Right atrium auricular region (tissue), 2 donors: ENCODE measurements around the gene KCNK3. TPM values are rescaled to one million over a fixed set of nuclear protein-coding genes. Genes with fewer than 3 reads are reported as not detected.
"Not testable (repeated sequence)": the region's sequence is repeated elsewhere in the genome, so short reads cannot be mapped to it uniquely, and the experiment has no call there.

Experiments
- DNase-seq: peaks from one replicate; pipeline ENCODE4 v3.0.0-alpha.2; 2019; ENCODE audit warnings: low spot score
- H3K27ac ChIP-seq, 2 donors: fragments of 200-600 bp; sonication (generic); 1 replicate in 1 of 2; 2 replicates in 1 of 2; pipeline ENCODE4 v1.5.1; 2016 to 2019
- H3K27me3 ChIP-seq, 2 donors: fragments of 200-600 bp; sonication (generic); one replicate each; pipeline versions ENCODE4 v1.5.1 to v1.6.0; 2017 to 2019
- H3K36me3 ChIP-seq: fragments of 200-600 bp; sonication (generic); one replicate; pipeline ENCODE4 v1.5.1; 2016
- H3K4me1 ChIP-seq, 2 donors: fragments of 200-600 bp; sonication (generic); one replicate each; pipeline versions ENCODE4 v1.5.1 to v1.6.0; 2017 to 2019
- H3K4me3 ChIP-seq, 2 donors: fragments of 200-600 bp; sonication (generic); 1 replicate in 1 of 2; 2 replicates in 1 of 2; pipeline ENCODE4 v1.5.1; 2017 to 2019; ENCODE audit warnings: mild to moderate bottlenecking in 1 of 2, moderate library complexity in 1 of 2
- H3K9me3 ChIP-seq, 2 donors: fragments of 200-600 bp; sonication (generic); one replicate each; pipeline ENCODE4 v1.5.1; 2019
- CTCF ChIP-seq, 2 donors: fragments of 200-600 bp; sonication (generic); IDR thresholded peaks; one replicate each; pipeline ENCODE4 v1.5.1; 2019; ENCODE audit warnings: antibody characterized with exemption in 2 of 2
- total RNA-seq, 2 donors: library from RNA; depleted of rRNA; stranded (reverse); fragments of >200 nt; gene quantifications; one replicate each; pipeline ENCODE4 v1.1.0, GENCODE V29; 2016

Gene KCNK3
- total RNA-seq, 2 donors from 2014 or later: 47.5 to 50.0 TPM

- no peak for DNase-seq
- no peak overlapping the region for H3K4me3 ChIP-seq
- no peaks in the 10 kb centered on the region for H3K9me3 ChIP-seq
- H3K27me3 ChIP-seq: no peaks in the 10 kb centered on the region
- H3K4me1 ChIP-seq: no peaks in the 10 kb centered on the region
- H3K36me3 ChIP-seq: no peaks in the 10 kb centered on the region
- TF ChIP-seq CTCF (IDR thresholded peaks at IDR 0.05): no peak
- H3K27ac ChIP-seq: no peak overlapping the region
Measured at GRCh38 chr2:26744953-26745352, 52.4 kb downstream of the KCNK3 start.

DNA sequence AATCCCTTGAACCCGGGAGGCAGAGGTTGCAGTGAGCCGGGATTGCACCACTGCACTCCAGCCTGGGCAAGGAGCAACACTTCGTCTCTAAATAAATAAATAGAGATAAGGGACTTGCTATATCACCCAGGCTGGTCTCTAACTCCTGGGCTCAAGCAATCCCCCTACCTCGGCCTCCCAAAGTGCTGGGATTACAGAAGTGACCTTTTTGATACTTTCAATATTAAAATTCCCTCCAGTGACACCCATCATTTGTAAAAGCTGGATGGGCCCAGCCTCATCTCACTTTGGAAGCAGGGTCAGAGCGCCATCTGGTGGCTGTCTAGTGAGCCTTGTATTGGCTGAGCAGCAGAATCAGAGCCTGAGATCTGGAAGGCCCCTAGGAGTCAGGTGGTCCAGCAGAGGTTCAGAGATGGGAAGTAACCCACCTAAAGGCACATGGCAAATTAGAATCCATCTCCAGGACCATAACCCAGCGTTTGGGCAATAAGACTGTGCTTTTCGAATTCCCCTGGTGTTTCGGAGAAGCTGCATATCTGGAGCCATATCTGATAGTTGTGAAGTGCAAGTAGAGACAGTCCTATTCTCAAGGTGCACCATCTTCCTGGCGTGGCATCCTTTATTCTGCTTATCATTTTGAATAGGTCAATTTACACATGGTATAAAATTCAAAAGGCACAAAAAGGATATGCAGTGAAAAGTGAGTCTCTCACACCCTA, 53.2 kb downstream of the KCNK3 start:
- H3K4me3 ChIP-seq: no peak overlapping the region
- H3K27ac ChIP-seq: no peak overlapping the region
- H3K9me3 ChIP-seq: no peaks in the 10 kb centered on the region
- TF ChIP-seq CTCF (IDR thresholded peaks at IDR 0.05): peak; percentile 63 to 92
- no peaks in the 10 kb centered on the region for H3K4me1 ChIP-seq
- H3K36me3 ChIP-seq: no peaks in the 10 kb centered on the region
- H3K27me3 ChIP-seq: no peaks in the 10 kb centered on the region
- peak; percentile 87 for DNase-seq

GRCh38 chr2:26746934-26747333, 54.4 kb downstream of the KCNK3 start:
- H3K4me1 ChIP-seq: no peaks in the 10 kb centered on the region
- no peak for DNase-seq
- H3K27ac ChIP-seq: no peak overlapping the region
- no peaks in the 10 kb centered on the region for H3K36me3 ChIP-seq
- H3K4me3 ChIP-seq: no peak overlapping the region
- no peak for TF ChIP-seq CTCF (IDR thresholded peaks at IDR 0.05)
- no peaks in the 10 kb centered on the region for H3K27me3 ChIP-seq
- H3K9me3 ChIP-seq: no peaks in the 10 kb centered on the region

- H3K27me3 ChIP-seq, H3K4me1 ChIP-seq, H3K9me3 ChIP-seq, H3K36me3 ChIP-seq, H3K27ac ChIP-seq, H3K4me3 ChIP-seq, DNase-seq: not testable (repeated sequence)
Measured at GRCh38 chr2:26749787-26750420, 57.4 kb downstream of the KCNK3 start.

- not testable (repeated sequence) for H3K36me3 ChIP-seq, DNase-seq, H3K27ac ChIP-seq, H3K9me3 ChIP-seq, H3K4me3 ChIP-seq, H3K4me1 ChIP-seq, H3K27me3 ChIP-seq
Measured at GRCh38 chr2:26750467-26750866, 57.9 kb downstream of the KCNK3 start.

DNA sequence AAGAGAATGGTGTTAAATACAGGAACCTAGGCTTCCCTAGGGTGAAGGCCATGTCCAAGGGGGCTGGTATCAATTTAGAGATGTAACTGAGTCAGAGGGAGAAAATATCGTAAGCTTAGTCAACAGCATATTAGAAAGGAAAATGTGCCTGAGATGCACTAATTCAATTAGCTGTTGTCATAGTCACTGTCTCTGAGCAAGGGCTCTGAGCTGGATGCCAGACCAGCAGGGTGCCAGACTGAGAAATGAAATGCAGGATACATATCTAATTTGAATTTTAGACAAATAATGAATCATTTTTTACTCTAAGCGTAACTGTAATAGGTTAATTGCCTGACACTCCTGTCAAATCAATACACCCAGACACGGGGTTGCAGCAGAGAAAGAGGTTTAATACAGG, 60.1 kb downstream of the KCNK3 start:
- H3K9me3 ChIP-seq: no peaks in the 10 kb centered on the region

More for the DNA sequence above, 60.1 kb downstream of the KCNK3 start:
- no peaks in the 10 kb centered on the region for H3K36me3 ChIP-seq
- no peak for TF ChIP-seq CTCF (IDR thresholded peaks at IDR 0.05)
- H3K27me3 ChIP-seq: no peaks in the 10 kb centered on the region
- peaks cover 0 to 3% of the 10 kb centered on the region in 2 donors for H3K4me1 ChIP-seq
- H3K4me3 ChIP-seq: no peak overlapping the region
- no peak overlapping the region for H3K27ac ChIP-seq
- no peak for DNase-seq
